ENCODE results near the gene LYRM4.

- TF ChIP-seq CTCF (conservative IDR thresholded peaks at IDR 0.05) (no peak), EZH2 (IDR thresholded peaks at IDR 0.05; ENCODE audit: low read depth) (no peak)
Measured at GRCh38 chr6:5150551-5151075, 110.1 kb downstream of the LYRM4 start.
